Bronchial epithelial cell (primary cell): ENCODE results near the gene GPR153. TPM values are rescaled to one million over a fixed set of nuclear protein-coding genes. Genes with fewer than 3 reads are reported as not detected.

Experiments
- DNase-seq: peaks from one replicate; pipeline ENCODE4 v3.0.0-alpha.2; 2010; ENCODE audit warnings: low read depth
- FAIRE-seq: peaks from 2 replicates; lab custom pipeline; 2011; peaks lifted over from hg19 to GRCh38; lab: Jason Lieb, UNC
- H3K27me3 ChIP-seq: 2 replicates; pipeline ENCODE4 v1.5.1; 2011; ENCODE audit warnings: low read length; ENCODE audit not compliant: control insufficient read depth, insufficient read depth
- H3K36me3 ChIP-seq: 2 replicates; pipeline ENCODE4 v1.5.1; 2011; ENCODE audit warnings: low read length; ENCODE audit not compliant: control insufficient read depth, insufficient read depth
- H3K4me3 ChIP-seq: 2 replicates; pipeline ENCODE4 v1.5.1; 2011; ENCODE audit warnings: mild to moderate bottlenecking, low read depth, low read length, control low read depth
- CTCF ChIP-seq: IDR thresholded peaks from 2 replicates; pipeline ENCODE4 v1.5.1; 2011; ENCODE audit warnings: mild to moderate bottlenecking, moderate library complexity, low read length, control low read depth, inconsistent platforms; ENCODE audit not compliant: insufficient read depth, severe bottlenecking
- total RNA-seq: library from RNA; depleted of rRNA; stranded (reverse); fragments of >200 nt; gene quantifications from 2 replicates; pipeline ENCODE4 v1.2.1, GENCODE V29; 2014

The GPR153 gene
- total RNA-seq, 1 donor from 2014 or later: 44.2 TPM

DNA sequence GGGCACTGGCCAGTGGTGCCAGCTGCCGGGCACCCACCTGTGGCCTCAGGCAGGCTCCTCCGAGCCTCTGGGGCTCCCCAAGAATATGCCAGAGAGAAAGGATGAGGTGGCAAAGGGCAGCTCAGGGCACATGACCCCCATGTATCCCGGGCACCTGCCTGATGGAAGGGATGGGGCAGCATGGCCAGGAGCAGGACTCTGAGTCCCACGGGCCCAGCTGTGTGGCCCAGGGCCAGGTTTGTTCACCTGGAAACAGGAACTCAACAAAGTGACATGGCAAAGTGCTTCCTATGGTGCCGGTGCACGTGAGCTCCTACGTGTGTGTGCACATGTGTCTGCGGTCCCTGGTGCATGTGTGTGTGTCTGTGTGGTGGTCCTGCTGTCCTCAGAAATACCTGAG is 9.5 kb upstream of the GPR153 start:
- no peak for TF ChIP-seq CTCF
- Histone ChIP-seq H3K27me3 (no peaks in the 10 kb centered on the region), H3K4me3 (no peak overlapping the region), H3K36me3 (peaks cover 10% of the 10 kb centered on the region)
- DNase-seq (no peak), FAIRE-seq (peak; percentile 18)

- Histone ChIP-seq H3K4me3 (no peak overlapping the region), H3K36me3 (peaks cover 12% of the 10 kb centered on the region), H3K27me3 (no peaks in the 10 kb centered on the region)
- no peak for TF ChIP-seq CTCF
- FAIRE-seq (no peak), DNase-seq (no peak)
Measured at GRCh38 chr1:6269720-6270400, 9.0 kb upstream of the GPR153 start.

DNA sequence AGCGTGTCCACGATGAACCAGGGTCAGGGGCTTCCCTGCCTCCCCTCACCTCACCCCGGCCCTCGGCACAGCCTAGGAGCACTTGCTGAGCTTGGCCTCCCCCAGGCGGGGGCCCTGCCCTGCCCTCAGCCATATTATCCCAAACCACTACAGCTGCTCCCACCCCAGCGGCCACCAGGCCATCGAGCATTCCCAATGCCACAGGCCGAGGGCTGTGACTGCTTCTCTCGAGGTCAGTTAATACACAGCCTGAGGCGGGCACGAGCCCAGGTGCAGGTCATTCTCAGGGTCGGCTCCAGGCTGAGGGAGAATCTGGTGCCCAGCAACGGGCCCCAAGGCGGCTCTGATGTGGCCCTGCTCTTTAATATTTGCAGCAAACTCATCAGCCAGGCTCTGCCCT is 8.4 kb upstream of the GPR153 start:
- FAIRE-seq (no peak), DNase-seq (no peak)
- Histone ChIP-seq H3K27me3 (no peaks in the 10 kb centered on the region), H3K36me3 (peaks cover 14% of the 10 kb centered on the region), H3K4me3 (no peak overlapping the region)
- no peak for TF ChIP-seq CTCF

- no peak for TF ChIP-seq CTCF
- no peak for DNase-seq
- FAIRE-seq: no peak
- H3K36me3 ChIP-seq: peaks cover 11% of the 10 kb centered on the region
- no peaks in the 10 kb centered on the region for H3K27me3 ChIP-seq
- H3K4me3 ChIP-seq: no peak overlapping the region
Measured at GRCh38 chr1:6268415-6268814, 7.5 kb upstream of the GPR153 start.

DNA sequence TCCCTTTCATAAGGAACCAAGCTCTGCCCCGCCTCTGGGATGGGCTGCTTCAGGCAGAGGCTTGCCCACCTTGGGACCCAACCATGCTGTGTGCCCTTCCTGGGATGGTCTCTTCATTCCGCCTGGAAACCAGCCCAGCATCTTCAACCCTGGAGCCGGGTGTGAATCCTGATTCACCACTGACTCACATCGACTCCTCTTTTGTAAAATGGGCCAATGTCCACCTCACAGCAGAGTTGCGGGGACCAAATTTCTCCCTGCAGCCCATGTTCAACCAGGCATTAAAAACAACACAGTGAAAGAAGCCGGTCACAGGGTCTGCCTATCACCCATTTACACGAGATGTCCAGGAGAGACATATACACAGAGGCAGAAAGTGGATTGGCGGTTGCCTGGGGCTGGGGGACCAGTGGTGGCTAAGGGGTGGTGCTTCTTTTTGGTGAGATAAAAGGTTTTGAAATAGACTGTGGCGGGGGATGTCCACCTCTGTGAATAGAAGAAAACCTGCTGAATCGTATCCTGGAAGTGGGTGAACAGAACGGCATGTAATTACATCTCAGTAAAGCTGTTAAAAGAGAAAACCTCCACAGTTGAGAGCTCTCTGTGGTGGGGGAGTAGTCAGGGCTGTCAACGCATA is 6.9 kb upstream of the GPR153 start:
- FAIRE-seq (no peak), DNase-seq (peak; percentile 91)
- H3K27me3 ChIP-seq: no peaks in the 10 kb centered on the region
- no peak overlapping the region for H3K4me3 ChIP-seq
- peaks cover 9% of the 10 kb centered on the region for H3K36me3 ChIP-seq
- no peak for TF ChIP-seq CTCF
